SW 1271 (cell line): ENCODE data around the gene INO80B.
"Not testable (repeated sequence)": the region's sequence is repeated elsewhere in the genome, so short reads cannot be mapped to it uniquely, and the experiment has no call there.

ENCODE experiments used
- DNase-seq, 2 experiments: peaks; one replicate each; lab custom pipeline; 2025; lab: John Stamatoyannopoulos, UW

INO80B gene

DNA sequence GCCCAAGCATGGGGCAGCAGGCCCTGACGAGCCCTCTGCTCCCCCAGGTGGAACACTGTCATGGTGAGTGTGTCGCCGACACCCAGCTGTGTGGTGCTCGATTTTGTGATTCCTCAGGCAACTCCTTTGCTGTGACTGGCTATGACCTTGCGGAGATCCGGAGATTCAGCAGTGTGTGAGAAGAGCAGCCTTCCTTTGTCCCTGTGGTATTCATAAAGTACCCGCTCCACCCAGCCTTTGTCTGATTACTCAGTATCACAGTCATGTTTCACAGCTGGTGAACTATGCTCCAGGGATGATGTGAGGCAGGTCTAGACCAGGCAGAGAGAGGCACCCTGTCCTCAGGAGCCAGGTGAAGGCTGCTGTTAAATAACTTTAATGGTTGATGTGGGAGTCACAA, 29.4 kb upstream of the INO80B start:
- no peak for DNase-seq

DNA sequence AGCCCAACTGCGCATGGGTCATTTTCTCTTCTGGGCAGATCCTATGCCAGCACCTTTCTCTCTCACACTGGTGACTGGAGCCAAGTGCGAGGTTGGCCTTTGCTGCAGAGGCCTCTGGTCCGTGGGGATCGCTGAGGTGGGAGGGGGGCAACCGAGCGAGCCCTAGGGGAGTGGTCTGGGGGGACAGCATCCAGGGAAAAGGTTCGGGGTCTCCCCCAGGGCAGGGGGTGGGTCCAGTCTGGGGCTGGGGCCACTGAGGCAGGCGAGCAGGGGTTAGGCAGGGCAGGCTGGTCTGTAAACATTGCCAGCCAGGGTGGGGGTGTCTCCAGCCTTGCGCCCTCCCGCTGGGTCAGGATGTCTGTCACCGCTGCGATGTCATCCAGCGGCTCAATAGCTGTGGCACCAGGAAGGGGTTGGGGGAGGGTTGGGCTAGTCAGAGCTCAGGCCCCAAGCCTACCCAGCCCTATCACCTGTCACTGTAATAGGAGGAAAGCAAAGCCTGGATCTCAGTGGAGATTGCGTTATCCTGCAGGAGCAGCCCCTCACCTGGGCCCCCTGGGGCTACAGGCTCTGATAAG, 28.6 kb upstream of the INO80B start:
- DNase-seq: no peak

DNA sequence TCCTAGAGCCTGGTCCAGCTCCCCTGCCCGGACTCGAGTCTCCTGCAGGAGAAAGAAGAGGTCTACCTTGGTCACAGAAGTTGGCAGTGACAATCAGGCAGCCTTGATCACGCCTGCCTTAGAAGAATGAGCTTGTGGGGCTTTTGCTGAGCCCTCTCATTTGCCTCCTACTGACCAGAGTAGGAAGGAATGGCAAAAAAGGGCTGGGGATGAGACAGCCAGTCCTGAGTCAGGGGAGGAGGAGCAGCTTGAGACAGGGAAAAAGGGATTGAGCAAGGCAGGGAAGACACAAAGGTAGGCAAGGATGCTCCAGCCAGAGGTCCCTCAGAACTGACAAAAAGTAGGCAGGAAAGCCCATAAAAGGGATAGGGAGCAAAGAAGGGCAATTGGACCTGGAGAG, 27.3 kb upstream of the INO80B start:
- DNase-seq: no peak

DNA sequence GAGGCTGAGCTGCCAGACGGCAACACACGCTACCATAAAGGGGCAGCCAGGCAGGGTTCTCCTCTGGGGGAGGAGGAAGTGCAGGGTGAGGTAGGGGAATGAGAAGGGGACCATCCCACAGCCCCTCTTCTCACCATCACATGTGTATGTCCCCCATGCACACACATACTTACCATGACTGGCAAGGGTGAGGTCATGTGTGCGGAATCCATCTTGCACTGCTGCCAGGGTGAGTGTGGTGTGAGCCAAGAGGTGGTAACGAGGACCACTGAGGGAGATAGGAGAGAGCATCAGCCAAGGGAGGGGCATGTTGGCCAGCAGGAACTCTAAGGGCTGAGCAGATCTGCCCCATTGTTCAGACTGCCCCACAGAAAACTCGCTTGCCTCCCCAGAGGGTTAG, 26.2 kb upstream of the INO80B start:
- no peak for DNase-seq

- no peak for DNase-seq
Measured at GRCh38 chr2:74429487-74430451, 25.1 kb upstream of the INO80B start.

DNA sequence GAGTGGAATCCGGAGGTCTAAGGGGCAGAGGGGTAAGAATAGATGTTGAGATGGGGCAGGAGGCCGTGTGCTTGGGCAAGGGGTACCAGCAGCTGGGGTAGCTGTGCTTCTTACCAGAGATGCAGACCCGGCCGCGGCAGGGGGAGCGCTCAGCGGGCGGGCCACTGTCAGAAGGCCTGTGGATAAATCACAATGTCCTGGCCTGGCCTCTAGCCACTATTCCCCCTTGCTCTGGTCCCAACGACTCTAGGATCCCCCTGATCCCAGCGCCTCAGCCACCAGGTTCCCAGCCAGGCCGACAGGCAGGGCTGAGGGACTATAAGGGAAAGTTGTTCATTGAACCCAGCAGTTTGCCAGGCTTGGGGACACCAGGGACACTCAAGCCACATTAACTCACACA, 24.4 kb upstream of the INO80B start:
- no peak for DNase-seq

GRCh38 chr2:74436111-74436805, 18.6 kb upstream of the INO80B start:
- no peak for DNase-seq

- DNase-seq: no peak
Measured at GRCh38 chr2:74436848-74437695, 17.8 kb upstream of the INO80B start.

GRCh38 chr2:74438248-74438647, 16.6 kb upstream of the INO80B start:
- DNase-seq: no peak

DNA sequence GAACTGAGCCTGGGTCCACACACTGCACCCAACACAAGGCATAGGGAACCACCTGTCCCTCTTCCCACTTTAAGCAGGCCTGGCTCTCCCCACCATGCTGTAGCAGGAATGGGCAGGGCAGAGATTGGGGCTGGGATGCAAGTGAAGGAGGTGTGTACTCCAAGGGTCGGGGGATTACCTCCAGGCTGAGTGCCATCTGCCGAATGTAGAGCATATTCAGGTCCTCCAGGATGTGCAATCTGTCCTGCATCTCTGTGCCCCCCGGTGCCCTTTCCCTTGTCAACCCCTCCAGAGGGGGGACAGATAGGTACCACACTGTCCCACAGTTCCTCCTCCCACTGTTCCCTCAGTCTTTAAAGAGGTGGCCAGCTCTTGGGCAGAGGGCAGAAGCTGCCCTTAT, 15.5 kb upstream of the INO80B start:
- DNase-seq: no peak

GRCh38 chr2:74439803-74440377, 15.0 kb upstream of the INO80B start:
- DNase-seq: no peak

- DNase-seq: peak; percentile 42 to 54
Measured at GRCh38 chr2:74440378-74441169, 14.3 kb upstream of the INO80B start.

DNA sequence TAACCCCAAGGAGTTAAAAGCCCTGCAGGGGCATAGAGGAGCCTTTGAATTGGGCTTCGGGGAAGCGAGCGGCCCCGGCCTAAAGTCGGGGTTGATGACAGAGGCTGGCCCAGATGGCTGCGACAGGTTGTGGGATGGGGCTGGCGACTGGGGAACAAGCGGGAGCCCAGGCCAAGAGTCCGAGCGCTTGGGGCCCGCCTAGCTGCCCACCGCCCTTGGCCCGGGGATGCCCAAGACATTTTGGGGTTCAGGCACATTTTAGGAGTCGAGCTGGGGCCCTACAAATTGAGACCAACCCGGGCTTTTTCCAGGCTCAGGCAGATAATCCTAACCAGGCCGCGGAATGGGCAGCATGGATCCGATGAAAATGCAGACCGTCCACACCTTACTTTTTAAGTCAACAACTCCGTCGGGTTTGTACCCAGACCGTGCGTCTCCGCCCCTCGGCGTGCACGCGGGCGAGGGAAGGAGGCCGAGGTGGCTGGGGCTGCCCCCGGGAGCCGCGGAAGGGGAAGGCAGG, 13.7 kb upstream of the INO80B start:
- DNase-seq: no peak

DNA sequence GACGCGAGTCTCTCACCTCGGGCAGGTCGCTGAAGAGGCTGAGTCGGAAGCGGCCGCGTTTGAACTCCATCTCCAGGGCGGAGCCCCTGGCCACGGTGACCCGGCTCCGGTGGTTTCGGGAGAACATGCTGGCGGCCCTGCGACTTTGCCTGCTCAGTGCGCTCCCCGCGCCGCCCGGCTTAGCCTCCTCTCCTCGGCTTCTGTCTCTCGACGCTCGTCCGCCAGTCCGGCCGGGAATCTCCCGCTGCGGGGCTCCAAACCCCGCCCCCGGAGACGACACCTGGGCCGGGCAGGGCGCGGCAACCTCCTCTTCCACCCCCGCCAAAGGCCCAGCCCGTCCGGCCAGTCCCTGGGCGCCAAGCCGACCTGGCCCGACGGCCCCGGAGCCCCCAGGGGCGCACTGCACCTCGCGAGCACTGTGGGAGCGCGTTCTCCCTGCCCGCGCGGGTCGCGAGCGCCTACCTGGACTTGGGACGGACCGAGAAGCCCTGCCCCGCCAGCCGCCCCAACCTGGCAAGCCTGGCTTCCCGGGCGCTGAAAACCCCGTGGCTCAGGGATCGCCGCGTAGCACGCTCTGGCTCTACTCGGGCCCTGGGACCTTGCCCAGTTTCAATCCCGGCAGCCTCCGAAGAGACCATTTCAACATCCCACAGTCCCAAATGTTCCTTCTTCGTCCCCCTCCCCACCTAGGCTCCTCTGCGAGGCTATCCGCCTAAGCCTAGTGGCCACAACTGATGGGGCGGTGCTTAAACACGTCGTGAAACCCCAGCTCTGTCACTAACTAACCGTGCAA, 13.0 kb upstream of the INO80B start, which contains the start of gene RTKN:
Gene RTKN (minus strand): TSS at position 248 of the 793 bp plus-strand sequence. CDS start 121 bp downstream, at position 127.
- no peak for DNase-seq

- DNase-seq: not testable (repeated sequence)
Measured at GRCh38 chr2:74442483-74443297, 12.2 kb upstream of the INO80B start.

DNA sequence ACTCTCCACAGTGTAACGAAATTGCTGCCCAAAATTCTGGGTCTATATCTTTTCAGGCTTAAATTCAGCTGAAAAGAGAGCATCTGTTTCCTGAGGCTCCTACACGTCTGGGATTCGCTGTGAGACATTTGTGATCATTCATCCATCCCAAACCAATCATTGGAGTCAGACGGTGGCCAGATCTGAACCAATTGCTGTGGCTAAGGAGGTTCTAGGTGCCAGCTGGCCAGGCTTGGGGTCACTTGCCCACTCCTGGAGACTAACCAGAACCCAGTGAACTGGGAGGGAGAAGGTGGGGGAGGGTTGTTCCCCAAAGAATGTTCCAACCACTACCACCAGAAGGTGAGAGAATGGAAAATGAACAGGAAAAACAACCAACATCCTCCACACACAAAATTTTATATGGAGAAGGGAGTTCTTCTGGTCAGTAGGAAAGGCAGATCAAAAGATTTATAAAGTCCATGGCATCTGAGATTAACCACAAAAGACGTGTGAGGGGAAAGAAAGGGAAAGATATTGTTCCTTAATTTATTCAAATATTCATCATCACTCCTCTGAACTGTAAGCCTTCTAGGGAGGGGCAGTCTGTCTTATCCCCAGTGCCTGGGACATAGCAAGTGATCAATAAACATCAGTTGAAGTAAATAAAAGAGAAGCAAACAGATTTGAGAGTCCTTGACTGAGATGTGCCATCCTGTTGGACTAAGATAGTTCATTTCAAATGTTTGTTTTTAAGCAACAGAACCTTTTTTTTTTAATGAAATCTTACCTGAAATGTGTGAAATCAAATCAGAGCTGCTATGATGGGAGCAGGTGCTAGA, 10.2 kb upstream of the INO80B start:
- no peak for DNase-seq

DNA sequence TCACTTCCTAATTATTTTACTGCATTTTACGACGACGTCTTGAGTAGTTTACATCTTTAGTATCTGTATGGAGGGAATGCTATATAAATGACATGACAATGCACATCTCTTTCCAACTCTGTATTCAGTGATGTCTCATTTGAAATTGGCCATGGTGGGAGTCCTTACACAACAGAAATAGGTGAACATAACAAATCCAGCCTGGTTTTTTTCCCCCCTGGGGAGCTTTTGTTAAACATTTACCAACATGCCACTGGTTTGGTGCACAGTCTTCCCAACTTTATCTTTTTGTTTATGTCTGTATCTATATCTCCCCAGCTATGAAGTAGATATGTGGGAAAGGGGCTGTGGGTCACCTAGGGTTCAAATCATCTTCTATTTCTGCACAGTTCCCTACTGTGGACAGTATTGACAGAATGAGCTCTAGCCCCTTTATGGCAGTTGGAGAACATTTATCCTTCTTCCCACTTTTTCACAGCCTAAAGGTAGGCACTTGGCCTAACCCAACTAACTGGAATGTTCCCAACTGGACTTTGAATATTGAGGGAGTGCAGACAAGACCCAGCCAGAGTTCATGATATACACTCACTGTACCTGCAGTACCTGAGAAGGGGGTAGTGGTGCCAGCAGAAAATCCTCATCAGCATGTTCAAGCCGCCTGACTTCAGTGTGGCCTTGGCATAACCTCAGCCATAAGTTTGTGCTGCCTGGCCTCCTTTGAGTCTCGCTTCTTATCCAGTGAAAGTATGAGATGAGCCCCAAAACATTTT, 7.5 kb upstream of the INO80B start:
- no peak for DNase-seq
